OCI-LY7 (cell line): ENCODE measurements around the gene NUP210. TPM values are rescaled to one million over a fixed set of nuclear protein-coding genes. Genes with fewer than 3 reads are reported as not detected.

Source experiments
- BruUV-seq: library from RNA; stranded (reverse); fragments of 400-500 nt; replicated peaks from 2 replicates; lab custom pipeline; 2021; lab: Mats Ljungman, UMichigan
- CTCF ChIA-PET: fragments of 300-600 bp; sonication (Branson Sonifier 250); formaldehyde crosslinking; loops from one replicate; lab custom pipeline; 2022; ENCODE audit warnings: antibody characterized with exemption; ENCODE audit not compliant: unreplicated experiment; lab: Charles Lee
- POLR2A ChIA-PET: fragments of 300-600 bp; sonication (Branson Sonifier 250); formaldehyde crosslinking; loops from one replicate; lab custom pipeline; 2022; ENCODE audit warnings: antibody characterized with exemption; lab: Charles Lee
- DNase-seq: peaks from one replicate; pipeline ENCODE4 v3.0.0-alpha.2; 2015; ENCODE audit warnings: low spot score
- H2AFZ ChIP-seq: fragments of 200-600 bp; sonication (generic), shearing (Covaris generic); 2 replicates; pipeline ENCODE4 v1.6.1; 2014; ENCODE audit warnings: mild to moderate bottlenecking, antibody characterized with exemption, low read length, moderate library complexity
- H3K27ac ChIP-seq: fragments of 200-600 bp; sonication (generic); 2 replicates; pipeline ENCODE4 v1.5.1; 2014; ENCODE audit warnings: mixed run types, low read depth, mild to moderate bottlenecking, moderate library complexity, low read length, inconsistent platforms; ENCODE audit not compliant: poor library complexity, severe bottlenecking
- H3K36me3 ChIP-seq: fragments of 200-600 bp; sonication (generic); 2 replicates; pipeline ENCODE4 v1.6.1; 2014; ENCODE audit warnings: mild to moderate bottlenecking, antibody characterized with exemption, low read length, moderate library complexity, mixed read lengths; ENCODE audit not compliant: insufficient read depth
- H3K4me1 ChIP-seq: fragments of 200-600 bp; sonication (generic); 2 replicates; pipeline ENCODE4 v1.5.1; 2014; ENCODE audit warnings: mild to moderate bottlenecking, low read length; ENCODE audit not compliant: insufficient read depth, poor library complexity, severe bottlenecking
- H3K4me2 ChIP-seq: fragments of 200-600 bp; sonication (generic); 2 replicates; pipeline ENCODE4 v1.6.1; 2014; ENCODE audit warnings: mild to moderate bottlenecking, low read length
- H3K4me3 ChIP-seq: fragments of 200-600 bp; sonication (generic); 2 replicates; pipeline ENCODE4 v1.5.1; 2014; ENCODE audit warnings: mild to moderate bottlenecking, low read depth, low read length; ENCODE audit not compliant: poor library complexity, severe bottlenecking
- H3K79me2 ChIP-seq: fragments of 200-600 bp; sonication (generic); 2 replicates; pipeline ENCODE4 v1.6.1; 2016; ENCODE audit warnings: low read depth, mild to moderate bottlenecking, low read length, moderate library complexity, mixed read lengths; ENCODE audit not compliant: insufficient read depth
- H3K9me2 ChIP-seq: fragments of 200-600 bp; sonication (generic); 2 replicates; pipeline ENCODE4 v1.6.1; 2016; ENCODE audit warnings: mild to moderate bottlenecking, low read length, mixed read lengths; ENCODE audit not compliant: insufficient read depth
- H3K9me3 ChIP-seq: fragments of 200-600 bp; sonication (generic); 2 replicates; pipeline ENCODE4 v1.6.1; 2014; ENCODE audit warnings: mild to moderate bottlenecking, mixed run types, low read length, mixed read lengths
- H4K20me1 ChIP-seq: fragments of 200-600 bp; sonication (generic); 2 replicates; pipeline ENCODE4 v1.6.1; 2014; ENCODE audit warnings: mild to moderate bottlenecking, antibody characterized with exemption, low read length, moderate library complexity, mixed read lengths; ENCODE audit not compliant: insufficient read depth
- CTCF ChIP-seq: fragments of 200-600 bp; sonication (generic); conservative IDR thresholded peaks from 2 replicates; pipeline ENCODE4 v1.5.1; 2014; ENCODE audit warnings: mild to moderate bottlenecking, antibody characterized with exemption, low read length, moderate library complexity, mixed read lengths
- EZH2phosphoT487 ChIP-seq: fragments of 200-600 bp; sonication (generic); IDR thresholded peaks from 2 replicates; pipeline ENCODE4 v1.6.1; 2018; ENCODE audit warnings: low read depth, borderline replicate concordance, mild to moderate bottlenecking, mixed run types, antibody characterized with exemption, low read length, moderate library complexity, mixed read lengths
- intact Hi-C: fragments of 100-400 bp; cut with micrococcal nuclease; formaldehyde crosslinking; loops from one replicate; pipeline ENCODE4 v1.10.0; 2022; ENCODE audit not compliant: unreplicated experiment
- total RNA-seq, 2 experiments: library from RNA; depleted of rRNA in 1 of 2; stranded (reverse); fragments of >200 nt in 1 of 2; shearing (Covaris generic) in 1 of 2; gene quantifications; 2 replicates each; pipeline ENCODE4 v1.2.3, GENCODE V29; 2014 to 2022

The NUP210 gene
- total RNA-seq, 2 experiments from 2014 or later = 195 to 232 TPM

GRCh38 chr3:13319564-13320220 is 100.4 kb downstream of the NUP210 start:
- H3K4me2 ChIP-seq = no peak overlapping the region
- no peak overlapping the region for H2AFZ ChIP-seq
- no peak for DNase-seq
- intact Hi-C loops = no loop called here
- no peak overlapping the region for H3K27ac ChIP-seq
- no peaks in the 10 kb centered on the region for H3K9me3 ChIP-seq
- H3K4me3 ChIP-seq = no peak overlapping the region
- H3K9me2 ChIP-seq = no peaks in the 10 kb centered on the region
- peaks cover 3% of the 10 kb centered on the region for H3K4me1 ChIP-seq
- ChIA-PET CTCF (no interaction called here), POLR2A (no interaction called here)
- no TSS peak for BruUV-seq
- peaks cover 2% of the 10 kb centered on the region; the same call in 1 of the 2 replicates for H4K20me1 ChIP-seq
- H3K79me2 ChIP-seq = no peaks in the 10 kb centered on the region
- TF ChIP-seq CTCF = no peak
- TF ChIP-seq EZH2phosphoT487 = no peak
- peaks cover 97% of the 10 kb centered on the region for H3K36me3 ChIP-seq

- H3K79me2 ChIP-seq = no peaks in the 10 kb centered on the region
- no TSS peak for BruUV-seq
- H3K9me3 ChIP-seq = no peaks in the 10 kb centered on the region
- no peak for TF ChIP-seq CTCF
- TF ChIP-seq EZH2phosphoT487 = no peak
- no peaks in the 10 kb centered on the region for H3K4me1 ChIP-seq
- intact Hi-C loops = no loop called here
- POLR2A ChIA-PET = no interaction called here
- H3K27ac ChIP-seq = no peak overlapping the region
- DNase-seq = no peak
- H3K4me3 ChIP-seq = no peak overlapping the region
- H4K20me1 ChIP-seq = no peaks in the 10 kb centered on the region
- H2AFZ ChIP-seq = no peak overlapping the region
- no peaks in the 10 kb centered on the region for H3K9me2 ChIP-seq
- CTCF ChIA-PET = no interaction called here
- peaks cover 97% of the 10 kb centered on the region for H3K36me3 ChIP-seq
- no peak overlapping the region for H3K4me2 ChIP-seq
These were observed 101.3 kb downstream of the NUP210 start for GRCh38 chr3:13318626-13319470.
